Measurements from ENCODE around the gene STK35.

Gene STK35

GRCh38 chr20:2136275-2136674 lies 34.6 kb downstream of the STK35 start:
- no peak for DNase-seq

- no peak for DNase-seq
Measured at GRCh38 chr20:2137552-2138201, 36.0 kb downstream of the STK35 start.

GRCh38 chr20:2138396-2138795 lies 36.8 kb downstream of the STK35 start:
- DNase-seq: no peak

- DNase-seq: no peak
Measured at GRCh38 chr20:2139250-2139649, 37.6 kb downstream of the STK35 start.

GRCh38 chr20:2139736-2140135 lies 38.1 kb downstream of the STK35 start:
- no peak for DNase-seq

GRCh38 chr20:2140561-2140960 lies 38.9 kb downstream of the STK35 start:
- no peak for DNase-seq

GRCh38 chr20:2141600-2142575 lies 40.3 kb downstream of the STK35 start:
- no peak for DNase-seq

GRCh38 chr20:2142649-2143048 lies 41.0 kb downstream of the STK35 start:
- no peak for DNase-seq

- no peak for DNase-seq
Measured at GRCh38 chr20:2143594-2143993, 42.0 kb downstream of the STK35 start.

GRCh38 chr20:2144850-2145249 lies 43.2 kb downstream of the STK35 start:
- no peak for DNase-seq

- DNase-seq: peak; percentile 69
Measured at GRCh38 chr20:2145376-2145775, 43.7 kb downstream of the STK35 start.

- DNase-seq: no peak
Measured at GRCh38 chr20:2146080-2146867, 44.6 kb downstream of the STK35 start.

GRCh38 chr20:2149507-2149906 lies 47.9 kb downstream of the STK35 start:
- DNase-seq: no peak

GRCh38 chr20:2150660-2151059 lies 49.0 kb downstream of the STK35 start:
- no peak for DNase-seq

GRCh38 chr20:2151858-2152281 lies 50.2 kb downstream of the STK35 start:
- peak; percentile 73 for DNase-seq

- DNase-seq: no peak
Measured at GRCh38 chr20:2152317-2152716, 50.7 kb downstream of the STK35 start.

- no peak for DNase-seq
Measured at GRCh38 chr20:2153326-2153725, 51.7 kb downstream of the STK35 start.

- DNase-seq: no peak
Measured at GRCh38 chr20:2156224-2156623, 54.6 kb downstream of the STK35 start.

GRCh38 chr20:2156666-2157624 lies 55.3 kb downstream of the STK35 start:
- DNase-seq: no peak

GRCh38 chr20:2162125-2162822 lies 60.6 kb downstream of the STK35 start:
- peak; percentile 43 for DNase-seq

GRCh38 chr20:2162823-2163166 lies 61.2 kb downstream of the STK35 start:
- peak; percentile 44 for DNase-seq

- DNase-seq: peak; percentile 43
Measured at GRCh38 chr20:2163312-2163711, 61.7 kb downstream of the STK35 start.
